Activated CD4-positive, alpha-beta T cell treated with anti-CD3 and anti-CD28 coated beads, Interleukin-2, amount 50 U/mL, for 48 hours (primary cell): ENCODE results near the gene CARMIL3.

Experiments used
- DNase-seq, 2 experiments: peaks; one replicate each; pipeline ENCODE4 v3.0.0-alpha.2; 2020

Gene CARMIL3

GRCh38 chr14:24062216-24062980 is 10.6 kb downstream of the CARMIL3 start:
- DNase-seq: no peak

- no peak for DNase-seq
These were observed 11.5 kb downstream of the CARMIL3 start for GRCh38 chr14:24063263-24063836.

- no peak for DNase-seq
These were observed 12.4 kb downstream of the CARMIL3 start for GRCh38 chr14:24064091-24064795.

- DNase-seq: no peak
These were observed 13.0 kb downstream of the CARMIL3 start for GRCh38 chr14:24064856-24065255.

GRCh38 chr14:24065408-24065807 is 13.6 kb downstream of the CARMIL3 start:
- DNase-seq: no peak

GRCh38 chr14:24066496-24067132 is 14.8 kb downstream of the CARMIL3 start:
- no peak for DNase-seq

GRCh38 chr14:24067133-24068082 is 15.6 kb downstream of the CARMIL3 start:
- DNase-seq: no peak

GRCh38 chr14:24068711-24069410 is 17.1 kb downstream of the CARMIL3 start:
- DNase-seq: no peak

- DNase-seq: no peak
These were observed 17.6 kb downstream of the CARMIL3 start for GRCh38 chr14:24069411-24069735.

- DNase-seq: no peak
These were observed 18.7 kb downstream of the CARMIL3 start for GRCh38 chr14:24070285-24071143.

GRCh38 chr14:24071144-24071697 is 19.4 kb downstream of the CARMIL3 start, which contains the start of gene CPNE6:
TSS of gene CPNE6 (plus strand) at chr14:24071562. CDS start at chr14:24072937, 1,375 bp downstream.
- peak; percentile 41 to 55 for DNase-seq

- no peak for DNase-seq
These were observed 20.1 kb downstream of the CARMIL3 start for GRCh38 chr14:24071836-24072430.

GRCh38 chr14:24072436-24072835 is 20.6 kb downstream of the CARMIL3 start:
- DNase-seq: no peak

- DNase-seq: no peak
These were observed 21.4 kb downstream of the CARMIL3 start for GRCh38 chr14:24072881-24073877.

GRCh38 chr14:24074625-24075484 is 23.0 kb downstream of the CARMIL3 start:
- no peak for DNase-seq

- no peak for DNase-seq
These were observed 23.9 kb downstream of the CARMIL3 start for GRCh38 chr14:24075485-24076301.

- DNase-seq: no peak
These were observed 24.4 kb downstream of the CARMIL3 start for GRCh38 chr14:24076302-24076601.
